K562 (cell line): ENCODE results near the gene POLR2C. TPM values are rescaled to one million over a fixed set of nuclear protein-coding genes. Genes with fewer than 3 reads are reported as not detected.
A peak's percentile ranks its signal among the peaks of the same experiment; 100 is the strongest.

Experiments used
- E2F4 ChIP-seq: sonication (generic); formaldehyde crosslinking; IDR thresholded peaks from 2 replicates; pipeline ENCODE4 v1.8.0; 2022; ENCODE audit warnings: mild to moderate bottlenecking, low read depth, missing genetic modification reagents
- E2F8 ChIP-seq: fragments of 450-650 bp; IDR thresholded peaks from 2 replicates; pipeline ENCODE4 v1.7.1; 2018; ENCODE audit warnings: mild to moderate bottlenecking, low read depth; ENCODE audit not compliant: partially characterized antibody
- FIP1L1 ChIP-seq: fragments of 200-400 bp; formaldehyde crosslinking; IDR thresholded peaks from 2 replicates; pipeline ENCODE4 v1.6.1; 2018; ENCODE audit warnings: mild to moderate bottlenecking, low read depth, low read length; ENCODE audit not compliant: poor library complexity, severe bottlenecking
- KLF1 ChIP-seq: fragments of 450-650 bp; IDR thresholded peaks from 2 replicates; pipeline ENCODE4 v1.6.1; 2016; ENCODE audit warnings: missing genetic modification characterization, missing compliant biosample characterization
- MLLT1 ChIP-seq, 2 experiments: fragments of 450-650 bp; IDR thresholded peaks; 2 replicates each; pipeline ENCODE4 v1.6.1; 2016
- RREB1 ChIP-seq: fragments of 250-450 bp; sonication (Bioruptor Pico); IDR thresholded peaks from 2 replicates; pipeline ENCODE4 v1.4.0; 2020
- STAT6 ChIP-seq: sonication (generic); formaldehyde crosslinking; IDR thresholded peaks from 2 replicates; pipeline ENCODE4 v1.8.1; 2023; ENCODE audit warnings: mild to moderate bottlenecking, missing genetic modification reagents
- TAF7 ChIP-seq: fragments of 450-650 bp; IDR thresholded peaks from 2 replicates; pipeline ENCODE4 v1.6.1; 2016; ENCODE audit warnings: missing genetic modification characterization, missing compliant biosample characterization
- polyA plus RNA-seq, 8 experiments: library from polyadenylated mRNA; depleted of rRNA in 4 of 8; stranded (reverse) in 5 of 8; unstranded in 3 of 8; fragments of >200 nt; fragmentation: Nextera tagmentation in 2 of 8; fragmentation: Illumina TruSeq in 1 of 8; extraction: Ambion mirVana in 2 of 8; extraction: Trizol in 1 of 8; gene quantifications; 2 replicates each; pipeline versions ENCODE4 v1.2.1 to v1.2.3, GENCODE V29; 2011 to 2014; ENCODE audit warnings: inconsistent platforms in 1 of 8, missing spikeins in 1 of 8
- total RNA-seq, 7 experiments: library from RNA; depleted of rRNA in 6 of 7; stranded (reverse); fragments of >200 nt in 6 of 7; fragmentation: Illumina TruSeq in 2 of 7; extraction: Trizol in 2 of 7; gene quantifications; 2 replicates each; pipeline versions ENCODE4 v1.2.1 to v1.2.3, GENCODE V29; 2011 to 2021; ENCODE audit warnings: low replicate concordance in 1 of 7

The POLR2C gene
- total and polyA plus RNA-seq, 9 of the 15 experiments (the other 6 are each of a cell fraction or from before 2014, with no cell fraction given), result 70.3 to 163 (median 92.3) TPM

GRCh38 chr16:57479205-57479975 lies 16.9 kb downstream of the POLR2C start (continued):
- no peak for TF ChIP-seq RREB1 (CRISPR knock-in tag)
- 0 out of 4 replicates have a peak, but pooled peaks of 1 of the 2 experiments have one; percentile 31 for TF ChIP-seq MLLT1 (IDR thresholded peaks at IDR 0.05)
- TF ChIP-seq TAF7, result no peak
- no peak for TF ChIP-seq E2F4 (CRISPR knock-in tag)
- TF ChIP-seq E2F8, result no peak
- no peak for TF ChIP-seq KLF1 (tag)
- no peak for TF ChIP-seq STAT6 (CRISPR knock-in tag)
- no peak for TF ChIP-seq FIP1L1
